ENCODE measurements around the gene WDPCP. TPM values are rescaled to one million over a fixed set of nuclear protein-coding genes. Genes with fewer than 3 reads are reported as not detected.
"Not testable (repeated sequence)": the region's sequence is repeated elsewhere in the genome, so short reads cannot be mapped to it uniquely, and the experiment has no call there.

The WDPCP gene
- total RNA-seq, 2 experiments from 2014 or later: 10.5 to 12.0 TPM

- not testable (repeated sequence) for H3K27me3 Mint-ChIP-seq; H3K9me3 Mint-ChIP-seq; H3K27ac Mint-ChIP-seq; H3K4me3 Mint-ChIP-seq; ATAC-seq (ENCODE audit: low read depth); H3K4me1 Mint-ChIP-seq; DNase-seq
- peaks cover 26% of the 10 kb centered on the region for H3K36me3 Mint-ChIP-seq
- POLR2A ChIA-PET: interaction anchor here (0.9 kb wide), 1 partner anchor 20 kb away, joined by 3 read pairs; the partner anchor contains the start of genes MDH1 and WDPCP
These were observed 20.6 kb upstream of the WDPCP start for GRCh38 chr2:63608865-63609264.

- no peak overlapping the region for H3K4me3 Mint-ChIP-seq
- H3K36me3 Mint-ChIP-seq: peaks cover 37% of the 10 kb centered on the region
- no peak for DNase-seq
- H3K27me3 Mint-ChIP-seq: no peaks in the 10 kb centered on the region
- no peak overlapping the region for H3K27ac Mint-ChIP-seq
- POLR2A ChIA-PET: no interaction called here
- no peak for ATAC-seq (ENCODE audit: low read depth)
- H3K9me3 Mint-ChIP-seq: no peaks in the 10 kb centered on the region
- H3K4me1 Mint-ChIP-seq: no peaks in the 10 kb centered on the region
These were observed 16.4 kb upstream of the WDPCP start for GRCh38 chr2:63604666-63605065.

- Mint-ChIP-seq H3K27me3 (no peaks in the 10 kb centered on the region), H3K27ac (no peak overlapping the region), H3K4me1 (no peaks in the 10 kb centered on the region), H3K9me3 (no peaks in the 10 kb centered on the region), H3K36me3 (peaks cover 28% of the 10 kb centered on the region), H3K4me3 (no peak overlapping the region)
- ATAC-seq (ENCODE audit: low read depth) (no peak), DNase-seq (no peak)
- POLR2A ChIA-PET: interaction anchor here (1.0 kb wide), 1 partner anchor 239 kb away, joined by 4 read pairs; no protein-coding TSS in a partner anchor
These were observed 12.7 kb upstream of the WDPCP start for GRCh38 chr2:63600881-63601460.

- no peak overlapping the region for H3K27ac Mint-ChIP-seq
- no peak overlapping the region for H3K4me3 Mint-ChIP-seq
- no peaks in the 10 kb centered on the region for H3K27me3 Mint-ChIP-seq
- H3K36me3 Mint-ChIP-seq: peaks cover 18% of the 10 kb centered on the region
- H3K4me1 Mint-ChIP-seq: no peaks in the 10 kb centered on the region
- DNase-seq: no peak
- ATAC-seq (ENCODE audit: low read depth): no peak
- POLR2A ChIA-PET: no interaction called here
- H3K9me3 Mint-ChIP-seq: no peaks in the 10 kb centered on the region
These were observed 10.7 kb upstream of the WDPCP start for GRCh38 chr2:63598981-63599380.

- H3K4me3 Mint-ChIP-seq: no peak overlapping the region
- peaks cover 14% of the 10 kb centered on the region for H3K36me3 Mint-ChIP-seq
- H3K4me1 Mint-ChIP-seq: peaks cover 3% of the 10 kb centered on the region
- no peak overlapping the region for H3K27ac Mint-ChIP-seq
- ATAC-seq (ENCODE audit: low read depth) (no peak), DNase-seq (no peak)
- H3K9me3 Mint-ChIP-seq: no peaks in the 10 kb centered on the region
- no peaks in the 10 kb centered on the region for H3K27me3 Mint-ChIP-seq
- POLR2A ChIA-PET: interaction anchor here (0.8 kb wide), 1 partner anchor 8 kb away, joined by 4 read pairs; the partner anchor contains the start of genes MDH1 and WDPCP
These were observed 8.2 kb upstream of the WDPCP start for GRCh38 chr2:63596401-63596883.

- H3K27me3 Mint-ChIP-seq: no peaks in the 10 kb centered on the region
- ATAC-seq (ENCODE audit: low read depth): no peak
- H3K9me3 Mint-ChIP-seq: no peaks in the 10 kb centered on the region
- H3K4me3 Mint-ChIP-seq: no peak overlapping the region
- H3K4me1 Mint-ChIP-seq: peaks cover 15% of the 10 kb centered on the region
- POLR2A ChIA-PET: no interaction called here
- H3K36me3 Mint-ChIP-seq: peaks cover 9% of the 10 kb centered on the region
- DNase-seq: no peak
- H3K27ac Mint-ChIP-seq: no peak overlapping the region
These were observed 6.4 kb upstream of the WDPCP start for GRCh38 chr2:63594660-63595059.

- no peaks in the 10 kb centered on the region for H3K9me3 Mint-ChIP-seq
- DNase-seq: no peak
- H3K27ac Mint-ChIP-seq: peak overlapping the region; percentile 24
- ATAC-seq (ENCODE audit: low read depth): no peak
- POLR2A ChIA-PET: no interaction called here
- no peak overlapping the region for H3K4me3 Mint-ChIP-seq
- H3K36me3 Mint-ChIP-seq: peaks cover 6% of the 10 kb centered on the region
- no peaks in the 10 kb centered on the region for H3K27me3 Mint-ChIP-seq
- H3K4me1 Mint-ChIP-seq: peaks cover 23% of the 10 kb centered on the region
These were observed 3.4 kb upstream of the WDPCP start for GRCh38 chr2:63591566-63592175.

- peaks cover 23% of the 10 kb centered on the region for H3K4me1 Mint-ChIP-seq
- POLR2A ChIA-PET: no interaction called here
These were observed 2.5 kb upstream of the WDPCP start for GRCh38 chr2:63590626-63591408.

GRCh38 chr2:63589148-63589958, 1.1 kb upstream of the WDPCP start:
- peak overlapping the region; percentile 98 for H3K27ac Mint-ChIP-seq
- no peaks in the 10 kb centered on the region for H3K27me3 Mint-ChIP-seq
- H3K36me3 Mint-ChIP-seq: peaks cover 5% of the 10 kb centered on the region
- peaks cover 23% of the 10 kb centered on the region for H3K4me1 Mint-ChIP-seq
- DNase-seq (no peak), ATAC-seq (ENCODE audit: low read depth) (no peak)
- H3K4me3 Mint-ChIP-seq: peak overlapping the region; percentile 91
- H3K9me3 Mint-ChIP-seq: no peaks in the 10 kb centered on the region
- POLR2A ChIA-PET: interaction anchor here (0.8 to 2.9 kb wide), 14 partner anchors 8 to 1711 kb away, joined by 3 to 36 read pairs (median 4); partner anchors contain the start of gene UGP2

More at GRCh38 chr2:63590626-63591408, 2.5 kb upstream of the WDPCP start:
- no peaks in the 10 kb centered on the region for H3K9me3 Mint-ChIP-seq
- H3K4me3 Mint-ChIP-seq: no peak overlapping the region
- ATAC-seq (ENCODE audit: low read depth) (no peak), DNase-seq (no peak)
- H3K27ac Mint-ChIP-seq: no peak overlapping the region
- peaks cover 6% of the 10 kb centered on the region for H3K36me3 Mint-ChIP-seq
- no peaks in the 10 kb centered on the region for H3K27me3 Mint-ChIP-seq

GRCh38 chr2:63587814-63588384, 378 bp downstream of the WDPCP start:
- ATAC-seq (ENCODE audit: low read depth) (no peak), DNase-seq (no peak)
- peak overlapping the region; percentile 91 for H3K4me3 Mint-ChIP-seq
- H3K9me3 Mint-ChIP-seq: no peaks in the 10 kb centered on the region
- H3K4me1 Mint-ChIP-seq: peaks cover 21% of the 10 kb centered on the region
- H3K27me3 Mint-ChIP-seq: no peaks in the 10 kb centered on the region
- peak overlapping the region; percentile 98 for H3K27ac Mint-ChIP-seq
- POLR2A ChIA-PET: interaction anchor here (0.6 to 2.9 kb wide), 20 partner anchors 9 to 1713 kb away, joined by 3 to 36 read pairs (median 4); partner anchors contain the start of genes CCT4, EHBP1, RAB1A and UGP2
- H3K36me3 Mint-ChIP-seq: peaks cover 2% of the 10 kb centered on the region

GRCh38 chr2:63582873-63583272, 5.4 kb downstream of the WDPCP start:
- Mint-ChIP-seq H3K4me1 (peaks cover 7% of the 10 kb centered on the region), H3K27me3 (no peaks in the 10 kb centered on the region), H3K4me3 (no peak overlapping the region), H3K27ac (no peak overlapping the region), H3K9me3 (no peaks in the 10 kb centered on the region), H3K36me3 (peaks cover 3% of the 10 kb centered on the region)
- POLR2A ChIA-PET: no interaction called here
- ATAC-seq (ENCODE audit: low read depth) (no peak), DNase-seq (no peak)

- ATAC-seq (ENCODE audit: low read depth) (no peak), DNase-seq (no peak)
- Mint-ChIP-seq H3K27me3 (no peaks in the 10 kb centered on the region), H3K27ac (no peak overlapping the region), H3K36me3 (peaks cover 3% of the 10 kb centered on the region), H3K4me3 (no peak overlapping the region), H3K9me3 (no peaks in the 10 kb centered on the region), H3K4me1 (no peaks in the 10 kb centered on the region)
- POLR2A ChIA-PET: no interaction called here
These were observed 6.8 kb downstream of the WDPCP start for GRCh38 chr2:63581298-63581961.
